K562 (cell line): ENCODE data around the gene HIGD1C. TPM values are rescaled to one million over a fixed set of nuclear protein-coding genes. Genes with fewer than 3 reads are reported as not detected.

ENCODE experiments used
- ARID2 ChIP-seq: fragments of 450-650 bp; IDR thresholded peaks from 2 replicates; pipeline ENCODE4 v1.6.1; 2017; ENCODE audit warnings: antibody characterized with exemption, mild to moderate bottlenecking
- ARID3A ChIP-seq: IDR thresholded peaks from 2 replicates; pipeline ENCODE4 v1.6.1; 2012; ENCODE audit warnings: low read depth, low read length, improper control_type of control experiment, borderline replicate concordance
- CHD1 ChIP-seq: fragments of 200-600 bp; sonication (generic); IDR thresholded peaks from one replicate; pipeline ENCODE4 v1.6.1; 2012; ENCODE audit warnings: mild to moderate bottlenecking, moderate library complexity, low read length, inconsistent platforms
- ELK1 ChIP-seq: sonication (generic); formaldehyde crosslinking; IDR thresholded peaks from 2 replicates; pipeline ENCODE4 v1.8.1; 2022; ENCODE audit warnings: missing genetic modification reagents
- FIP1L1 ChIP-seq: fragments of 200-400 bp; formaldehyde crosslinking; IDR thresholded peaks from 2 replicates; pipeline ENCODE4 v1.6.1; 2018; ENCODE audit warnings: mild to moderate bottlenecking, low read depth, low read length; ENCODE audit not compliant: poor library complexity, severe bottlenecking
- FOXM1 ChIP-seq, 2 experiments: fragments of 450-650 bp in 1 of 2; sonication (generic) in 1 of 2; formaldehyde crosslinking in 1 of 2; IDR thresholded peaks; 2 replicates each; pipeline versions ENCODE4 v1.6.1 to v1.9.0; 2017 to 2022; ENCODE audit warnings: low read depth in 2 of 2, mild to moderate bottlenecking in 2 of 2, missing genetic modification reagents in 1 of 2, moderate library complexity in 1 of 2
- HOXB6 ChIP-seq: fragments of 250-450 bp; sonication (Bioruptor Pico); IDR thresholded peaks from 2 replicates; pipeline ENCODE4 v1.5.1; 2022; ENCODE audit warnings: mild to moderate bottlenecking, borderline replicate concordance
- KLF16 ChIP-seq: IDR thresholded peaks from 2 replicates; pipeline ENCODE4 v1.6.1; 2016; ENCODE audit warnings: antibody characterized with exemption
- MYC ChIP-seq, 2 experiments: fragments of 250-450 bp in 1 of 2; sonication (Bioruptor Pico) in 1 of 2; IDR thresholded peaks; 2 replicates each; pipeline versions ENCODE4 v1.5.1 to v1.6.1; 2012 to 2021; ENCODE audit warnings: low read depth in 2 of 2, borderline replicate concordance in 1 of 2, improper control_type of control experiment in 1 of 2, low read length in 1 of 2, mild to moderate bottlenecking in 1 of 2, moderate library complexity in 1 of 2
- NFATC3 ChIP-seq: fragments of 450-650 bp; IDR thresholded peaks from 2 replicates; pipeline ENCODE4 v1.6.1; 2017; ENCODE audit warnings: mild to moderate bottlenecking
- POLR2H ChIP-seq: IDR thresholded peaks from 2 replicates; pipeline ENCODE4 v1.6.1; 2016; ENCODE audit warnings: missing genetic modification characterization, low read depth, mild to moderate bottlenecking, control low read depth, missing compliant biosample characterization, moderate library complexity
- RB1 ChIP-seq: fragments of 450-650 bp; IDR thresholded peaks from 2 replicates; pipeline ENCODE4 v1.6.1; 2017; ENCODE audit warnings: low read depth, mild to moderate bottlenecking
- RBM17 ChIP-seq: fragments of 200-400 bp; formaldehyde crosslinking; IDR thresholded peaks from 2 replicates; pipeline ENCODE4 v1.6.1; 2017; ENCODE audit warnings: low read depth, mild to moderate bottlenecking, low read length, borderline replicate concordance
- RERE ChIP-seq: sonication (generic); formaldehyde crosslinking; IDR thresholded peaks from 2 replicates; pipeline ENCODE4 v1.8.0; 2023; ENCODE audit warnings: missing genetic modification reagents, mild to moderate bottlenecking, borderline replicate concordance
- SNRNP70 ChIP-seq: fragments of 200-400 bp; formaldehyde crosslinking; optimal IDR thresholded peaks from 2 replicates; pipeline ENCODE3; 2017; ENCODE audit warnings: low read depth, low read length
- TEAD2 ChIP-seq: fragments of 450-650 bp; IDR thresholded peaks from 2 replicates; pipeline ENCODE4 v1.6.1; 2016; ENCODE audit warnings: missing genetic modification characterization, control low read depth, missing compliant biosample characterization
- ZKSCAN8 ChIP-seq: fragments of 200-800 bp; sonication (Bioruptor generic); IDR thresholded peaks from 2 replicates; pipeline ENCODE4 v1.6.1; 2016; ENCODE audit warnings: missing genetic modification characterization, missing compliant biosample characterization
- ZNF583 ChIP-seq: fragments of 250-450 bp; sonication (Bioruptor Pico); IDR thresholded peaks from 2 replicates; pipeline ENCODE4 v1.4.0; 2020
- ZNF766 ChIP-seq: fragments of 200-800 bp; sonication (Bioruptor generic); conservative IDR thresholded peaks from 2 replicates; pipeline ENCODE4 v1.6.1; 2016; ENCODE audit warnings: missing genetic modification characterization, missing compliant biosample characterization
- polyA plus RNA-seq, 8 experiments: library from polyadenylated mRNA; depleted of rRNA in 4 of 8; stranded (reverse) in 5 of 8; unstranded in 3 of 8; fragments of >200 nt; fragmentation: Nextera tagmentation in 2 of 8; fragmentation: Illumina TruSeq in 1 of 8; extraction: Ambion mirVana in 2 of 8; extraction: Trizol in 1 of 8; gene quantifications; 2 replicates each; pipeline versions ENCODE4 v1.2.1 to v1.2.3, GENCODE V29; 2011 to 2014; ENCODE audit warnings: inconsistent platforms in 1 of 8, missing spikeins in 1 of 8
- total RNA-seq, 7 experiments: library from RNA; depleted of rRNA in 6 of 7; stranded (reverse); fragments of >200 nt in 6 of 7; fragmentation: Illumina TruSeq in 2 of 7; extraction: Trizol in 2 of 7; gene quantifications; 2 replicates each; pipeline versions ENCODE4 v1.2.1 to v1.2.3, GENCODE V29; 2011 to 2021; ENCODE audit warnings: low replicate concordance in 1 of 7

HIGD1C gene
- total and polyA plus RNA-seq, 9 of the 15 experiments (the other 6 are each of a cell fraction or from before 2014, with no cell fraction given), result not detected

- TF ChIP-seq FOXM1 (IDR thresholded peaks at IDR 0.05; ENCODE audit: low read depth) (peak; percentile 74), FOXM1 (CRISPR knock-in tag; IDR thresholded peaks at IDR 0.05; ENCODE audit: low read depth) (no peak), ARID2 (no peak), ZNF583 (CRISPR knock-in tag) (no peak), RBM17 (no peak), FIP1L1 (no peak), TEAD2 (tag) (no peak), ZNF766 (CRISPR knock-in tag) (no peak), CHD1 (no peak), ZKSCAN8 (CRISPR knock-in tag) (no peak), HOXB6 (CRISPR knock-in tag) (no peak), RERE (CRISPR knock-in tag) (no peak), RB1 (no peak), SNRNP70 (no peak), MYC (IDR thresholded peaks at IDR 0.05; ENCODE audit: low read depth, low read length) (peak; percentile 21), MYC (CRISPR knock-in tag; IDR thresholded peaks at IDR 0.05; ENCODE audit: borderline replicate concordance, low read depth) (no peak), ELK1 (CRISPR knock-in tag) (no peak), NFATC3 (no peak), POLR2H (tag) (peak; percentile 74), ARID3A (no peak), KLF16 (no peak)
These were observed 27.7 kb upstream of the HIGD1C start (continued) for GRCh38 chr12:50924439-50925341.
